ENCODE results near the gene CDH4.

- TF ChIP-seq CTCF (IDR thresholded peaks at IDR 0.05) (no peak), POLR2A (IDR thresholded peaks at IDR 0.05) (no peak), POLR2AphosphoS5 (IDR thresholded peaks at IDR 0.05) (no peak), EP300 (IDR thresholded peaks at IDR 0.05) (no peak)
These were observed 655.2 kb downstream of the CDH4 start for GRCh38 chr20:61907081-61907891.
